HG03039 (cell line): ENCODE data around the gene FKBP10.
"Not testable (repeated sequence)": the region's sequence is repeated elsewhere in the genome, so short reads cannot be mapped to it uniquely, and the experiment has no call there.

Experiments used
- ATAC-seq: cut with Tn5 transposase; IDR thresholded peaks from one replicate; pipeline ENCODE4 v1.9.1; 2021; ENCODE audit warnings: mild to moderate bottlenecking, moderate library complexity; ENCODE audit not compliant: unreplicated experiment

FKBP10 gene, protein sequence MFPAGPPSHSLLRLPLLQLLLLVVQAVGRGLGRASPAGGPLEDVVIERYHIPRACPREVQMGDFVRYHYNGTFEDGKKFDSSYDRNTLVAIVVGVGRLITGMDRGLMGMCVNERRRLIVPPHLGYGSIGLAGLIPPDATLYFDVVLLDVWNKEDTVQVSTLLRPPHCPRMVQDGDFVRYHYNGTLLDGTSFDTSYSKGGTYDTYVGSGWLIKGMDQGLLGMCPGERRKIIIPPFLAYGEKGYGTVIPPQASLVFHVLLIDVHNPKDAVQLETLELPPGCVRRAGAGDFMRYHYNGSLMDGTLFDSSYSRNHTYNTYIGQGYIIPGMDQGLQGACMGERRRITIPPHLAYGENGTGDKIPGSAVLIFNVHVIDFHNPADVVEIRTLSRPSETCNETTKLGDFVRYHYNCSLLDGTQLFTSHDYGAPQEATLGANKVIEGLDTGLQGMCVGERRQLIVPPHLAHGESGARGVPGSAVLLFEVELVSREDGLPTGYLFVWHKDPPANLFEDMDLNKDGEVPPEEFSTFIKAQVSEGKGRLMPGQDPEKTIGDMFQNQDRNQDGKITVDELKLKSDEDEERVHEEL

DNA sequence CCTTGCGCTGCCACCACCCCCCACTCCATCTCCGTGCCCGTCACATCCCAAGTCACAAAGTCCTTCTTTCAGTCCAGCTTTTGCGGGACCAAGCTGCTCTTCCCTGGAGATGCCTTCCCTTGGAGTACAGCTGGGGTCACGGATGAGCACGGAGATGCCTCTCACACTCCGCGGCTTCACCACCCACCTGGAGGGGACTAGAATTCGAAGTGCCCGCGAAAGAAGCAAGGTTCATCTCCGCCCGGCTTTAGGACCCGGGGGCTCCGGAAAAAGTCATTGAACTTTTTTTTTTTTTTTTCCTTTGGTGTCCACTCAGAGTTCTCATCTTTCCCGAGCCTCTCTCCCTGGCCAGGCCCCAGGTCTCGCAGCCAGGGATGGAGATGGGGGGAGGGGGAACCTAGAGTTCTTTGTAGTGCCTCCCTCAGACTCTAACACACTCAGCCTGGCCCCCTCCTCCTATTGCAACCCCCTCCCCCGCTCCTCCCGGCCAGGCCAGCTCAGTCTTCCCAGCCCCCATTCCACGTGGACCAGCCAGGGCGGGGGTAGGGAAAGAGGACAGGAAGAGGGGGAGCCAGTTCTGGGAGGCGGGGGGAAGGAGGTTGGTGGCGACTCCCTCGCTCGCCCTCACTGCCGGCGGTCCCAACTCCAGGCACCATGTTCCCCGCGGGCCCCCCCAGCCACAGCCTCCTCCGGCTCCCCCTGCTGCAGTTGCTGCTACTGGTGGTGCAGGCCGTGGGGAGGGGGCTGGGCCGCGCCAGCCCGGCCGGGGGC, at the start of gene FKBP10:
Gene FKBP10, plus strand, starts transcription at position 624 of the 771 bp plus-strand sequence. Its CDS starts 31 bp downstream, at position 655.
- ATAC-seq = no peak

DNA sequence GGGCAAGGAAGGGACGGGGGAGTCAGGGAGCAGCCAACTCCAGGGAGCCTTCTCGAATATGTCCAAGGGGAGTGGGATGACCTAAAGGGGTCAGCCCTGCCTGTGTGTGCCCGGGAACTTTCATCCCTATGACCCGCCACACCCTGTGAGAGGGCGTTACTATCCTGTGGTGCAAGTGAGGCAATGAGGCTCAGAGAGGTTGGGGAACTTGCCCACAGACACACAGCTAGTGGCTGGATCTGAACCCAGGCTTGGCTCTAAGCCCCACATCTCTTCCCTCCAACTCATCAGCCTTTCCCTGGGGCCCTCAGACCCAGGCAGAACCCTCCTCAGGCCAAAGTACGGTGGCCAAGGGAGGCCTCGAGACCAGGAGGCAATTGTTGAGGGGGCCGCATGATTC, 49.5 kb upstream of the FKBP10 start:
- ATAC-seq = no peak

DNA sequence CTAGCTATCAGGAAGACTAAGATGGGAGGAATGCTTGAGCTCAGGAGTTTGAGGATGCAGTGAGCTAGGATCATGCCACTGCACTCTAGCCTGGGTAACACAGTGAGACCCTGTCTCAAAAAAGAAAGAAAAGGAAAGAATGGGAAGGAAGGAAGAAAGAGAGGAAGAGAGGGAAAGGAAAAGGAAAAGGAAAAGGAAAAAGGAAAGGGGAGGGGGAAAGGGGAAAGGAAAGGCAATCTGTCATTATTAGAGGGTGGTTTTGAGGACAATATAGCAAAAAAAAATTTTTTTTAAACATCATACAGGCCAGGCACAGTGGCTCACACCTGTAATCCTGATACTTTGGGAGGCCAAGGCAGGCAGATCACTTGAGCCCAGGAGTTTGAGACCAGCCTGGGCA, 46.7 kb upstream of the FKBP10 start:
- no peak for ATAC-seq

DNA sequence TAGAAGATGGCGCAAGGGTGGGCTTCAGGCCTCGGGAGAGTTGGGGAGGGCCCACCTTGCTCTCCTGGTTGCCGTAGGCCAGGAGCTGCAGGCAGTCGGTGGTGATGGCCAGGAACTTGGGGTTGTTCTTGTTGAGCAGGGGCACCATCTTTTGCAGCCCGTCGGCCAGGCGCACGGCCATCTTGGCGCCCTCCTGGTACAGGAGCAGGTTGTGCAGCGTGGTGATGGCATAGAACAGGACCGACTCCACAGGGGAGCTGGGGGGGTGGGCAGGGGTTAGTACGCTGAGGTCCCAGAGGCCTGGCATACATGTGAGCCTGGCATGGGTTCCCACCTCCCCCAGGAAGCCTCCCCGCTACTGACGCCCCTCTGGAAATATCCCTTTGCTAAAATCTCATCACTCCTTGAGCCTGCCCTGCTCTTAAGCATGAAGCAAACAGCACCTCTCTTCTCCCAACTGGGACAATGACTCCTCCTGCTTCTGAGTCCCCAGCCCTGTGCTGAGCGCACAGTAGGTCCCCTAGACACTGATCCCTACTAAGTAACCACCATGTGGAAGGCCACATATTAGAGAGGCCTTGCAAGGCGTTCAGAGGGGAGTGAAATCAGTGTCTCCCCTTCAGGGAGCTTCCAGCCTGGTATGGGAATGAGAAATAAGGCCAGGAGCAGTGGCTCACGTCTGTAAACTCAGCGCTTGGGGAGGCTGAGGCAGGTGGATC, 45.3 kb upstream of the FKBP10 start:
- no peak for ATAC-seq

DNA sequence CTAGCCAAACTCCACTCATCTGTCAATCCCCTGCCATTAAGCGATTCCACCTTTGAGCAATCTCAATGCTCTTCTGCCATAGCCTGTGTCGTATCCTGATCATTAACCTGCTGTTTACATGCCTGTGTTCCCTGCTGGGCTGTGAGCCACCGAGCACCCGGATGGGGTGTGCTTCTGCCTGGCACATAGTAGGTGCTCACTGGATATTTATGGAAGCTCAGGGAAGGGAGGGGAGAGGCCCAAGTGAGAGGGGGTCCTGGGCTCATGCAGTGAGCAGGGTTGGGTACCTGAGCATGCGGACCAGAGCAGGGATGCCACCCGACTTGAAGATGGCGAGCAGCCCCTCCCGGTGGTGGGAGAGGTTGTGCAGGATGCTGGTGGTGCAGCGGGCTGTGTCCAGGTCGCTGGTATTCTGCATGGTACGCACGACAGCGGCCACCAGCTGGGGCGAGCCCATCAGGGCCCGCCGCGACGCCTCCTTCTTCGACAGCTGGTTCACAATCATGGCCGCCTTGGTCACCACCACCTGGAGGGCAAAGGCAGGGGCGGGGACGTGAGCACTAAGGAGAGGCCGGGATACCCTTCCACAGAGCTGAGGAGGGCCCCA, 44.0 kb upstream of the FKBP10 start:
- ATAC-seq = no peak

DNA sequence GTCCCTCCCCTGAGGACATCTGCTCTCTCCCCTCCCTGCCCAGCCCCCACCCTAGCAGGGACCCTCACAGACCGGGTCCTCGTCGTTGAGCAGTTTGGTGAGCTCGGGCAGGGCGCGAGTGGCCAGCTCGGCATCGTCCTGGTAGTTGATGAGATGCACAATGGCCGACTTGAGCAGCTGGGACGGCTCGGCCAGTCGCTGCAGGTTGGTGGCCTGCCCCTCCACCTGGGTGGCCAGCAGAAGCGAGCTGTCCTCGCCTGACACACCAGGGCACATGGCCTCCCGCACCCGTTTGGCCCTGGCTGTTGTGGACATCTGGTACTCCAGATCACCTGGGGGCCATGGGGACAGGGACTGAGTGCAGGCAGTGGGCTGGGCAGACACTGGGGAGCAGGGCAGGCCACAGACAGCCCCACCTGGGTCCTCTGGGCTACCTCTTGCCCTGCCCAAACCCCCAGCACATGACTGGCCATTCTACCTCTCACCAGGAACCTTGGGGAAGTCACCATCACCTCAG, 43.4 kb upstream of the FKBP10 start:
- ATAC-seq = no peak

DNA sequence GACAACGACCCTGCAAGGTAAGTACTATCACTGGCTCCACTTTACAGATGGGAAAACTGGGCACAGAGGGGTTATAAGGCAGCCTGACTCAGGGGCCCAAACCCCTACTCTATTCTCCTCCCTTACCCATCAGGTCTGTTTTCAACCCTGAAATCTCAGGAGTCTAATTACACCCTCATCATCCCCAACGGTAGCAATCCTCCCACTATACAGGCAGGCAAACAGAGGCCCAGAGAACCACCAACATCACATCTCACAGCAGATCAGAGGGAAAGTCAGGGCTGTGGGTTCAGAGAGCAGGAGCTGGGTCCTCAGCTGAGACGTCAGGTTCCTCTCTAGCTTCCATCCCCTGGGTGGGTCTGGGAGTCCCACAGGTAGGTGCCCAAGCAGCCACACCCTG, 42.8 kb upstream of the FKBP10 start:
- no peak for ATAC-seq

DNA sequence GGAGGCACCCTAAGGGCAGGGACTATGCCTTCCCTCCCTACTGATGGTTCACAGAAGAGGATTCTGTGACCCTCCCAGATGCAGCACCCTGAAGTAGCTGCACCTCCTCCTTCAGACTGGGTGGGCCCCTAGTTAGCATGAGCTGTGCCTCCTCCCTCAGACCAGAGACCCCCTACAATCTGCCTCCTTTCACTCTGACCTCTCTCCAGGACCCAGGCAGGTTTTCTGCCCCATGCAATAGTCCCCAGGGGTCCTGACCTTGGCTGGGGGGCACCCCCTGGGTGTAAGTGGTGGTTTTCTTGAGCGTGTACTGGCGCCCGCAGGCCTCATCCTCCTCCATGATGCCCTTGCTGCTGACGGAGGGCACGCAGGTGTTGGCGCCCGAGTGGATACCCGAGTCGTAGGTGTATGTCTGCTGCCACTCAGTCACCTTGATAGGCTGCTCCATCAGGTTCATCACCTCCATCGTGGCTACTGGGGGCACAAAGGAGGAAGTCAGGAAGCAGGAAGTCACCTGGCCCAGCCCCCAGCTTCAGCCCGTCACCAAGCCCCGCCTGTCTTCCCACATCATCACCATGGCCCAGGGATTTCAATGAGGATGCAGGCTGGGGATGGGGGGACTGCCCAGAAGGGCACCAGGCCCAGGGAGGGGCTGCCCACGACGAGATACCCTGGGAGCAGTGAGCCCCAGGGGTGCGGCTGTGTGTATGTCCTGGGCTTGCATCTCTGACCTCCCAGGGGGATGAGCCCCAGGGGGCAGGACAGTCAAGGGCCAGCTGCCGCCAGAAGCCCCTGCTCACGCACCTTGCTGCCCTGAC, 41.2 kb upstream of the FKBP10 start:
- ATAC-seq = no peak

DNA sequence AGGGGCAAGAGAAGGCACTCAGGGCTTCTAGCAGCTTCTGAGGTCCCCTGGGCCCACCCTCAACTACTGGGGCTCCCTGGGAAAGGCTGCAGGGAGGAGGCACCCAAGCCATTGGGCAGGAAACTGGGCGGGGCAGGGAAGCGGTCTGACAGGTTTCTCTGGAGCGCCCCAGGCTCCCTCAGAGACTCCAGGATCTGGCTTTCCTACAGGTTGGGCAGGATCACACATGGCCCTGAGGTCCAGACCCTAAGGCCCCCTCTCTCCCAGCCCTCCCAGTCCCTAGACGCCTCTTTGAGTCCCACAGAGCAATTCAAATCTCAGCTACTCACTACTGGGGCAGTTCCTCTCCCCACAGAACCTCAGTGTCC, 40.6 kb upstream of the FKBP10 start:
- ATAC-seq = no peak

DNA sequence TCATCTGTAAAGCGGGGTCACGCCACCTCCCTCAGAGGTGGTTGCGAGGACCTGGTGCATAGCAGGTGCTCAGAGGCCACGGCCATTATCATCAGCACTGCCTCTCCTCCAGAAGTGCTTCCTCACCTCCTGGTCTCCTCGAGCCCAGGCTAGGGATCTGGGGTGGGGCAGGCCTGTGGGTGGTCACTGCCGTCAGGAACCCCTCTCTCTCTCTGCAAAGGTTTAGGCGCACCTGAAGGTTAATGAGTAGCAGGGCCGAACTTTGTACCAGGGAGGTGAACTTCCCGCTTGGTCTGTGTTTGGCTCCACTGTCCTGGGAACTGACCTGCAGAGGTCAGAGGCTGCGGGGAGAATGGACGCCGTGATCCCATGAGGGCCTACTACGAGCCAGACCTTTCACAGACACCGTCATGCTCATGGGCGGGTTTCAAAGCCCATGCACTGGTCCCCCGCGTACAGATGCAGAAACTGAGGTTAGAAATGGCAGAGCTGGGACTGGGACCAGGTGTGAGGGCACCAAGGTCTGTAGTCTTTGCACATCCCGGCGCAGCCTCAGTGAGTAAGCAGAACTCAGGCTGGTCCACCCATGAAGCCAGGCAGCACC, 40.1 kb upstream of the FKBP10 start:
- ATAC-seq = no peak

DNA sequence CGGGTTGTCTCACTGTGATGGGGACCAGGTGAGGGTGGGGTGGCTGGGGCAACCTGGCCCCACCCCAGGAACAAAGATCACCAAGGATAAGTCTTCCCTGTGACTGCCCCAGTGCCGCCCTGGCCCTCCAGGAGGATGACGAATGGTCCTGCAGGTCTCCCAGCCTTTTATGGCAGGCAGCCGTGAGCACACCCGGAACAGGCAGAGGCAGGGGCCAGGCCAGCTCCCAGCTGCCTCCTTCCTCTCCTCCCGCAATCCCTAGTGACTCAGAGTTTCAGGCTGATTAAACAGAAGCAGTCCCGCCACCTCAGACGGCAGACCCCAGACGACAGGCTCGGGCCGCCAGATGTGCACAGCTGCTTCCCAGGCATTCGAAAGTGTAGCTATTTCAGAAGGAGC, 39.6 kb upstream of the FKBP10 start:
- ATAC-seq = no peak

DNA sequence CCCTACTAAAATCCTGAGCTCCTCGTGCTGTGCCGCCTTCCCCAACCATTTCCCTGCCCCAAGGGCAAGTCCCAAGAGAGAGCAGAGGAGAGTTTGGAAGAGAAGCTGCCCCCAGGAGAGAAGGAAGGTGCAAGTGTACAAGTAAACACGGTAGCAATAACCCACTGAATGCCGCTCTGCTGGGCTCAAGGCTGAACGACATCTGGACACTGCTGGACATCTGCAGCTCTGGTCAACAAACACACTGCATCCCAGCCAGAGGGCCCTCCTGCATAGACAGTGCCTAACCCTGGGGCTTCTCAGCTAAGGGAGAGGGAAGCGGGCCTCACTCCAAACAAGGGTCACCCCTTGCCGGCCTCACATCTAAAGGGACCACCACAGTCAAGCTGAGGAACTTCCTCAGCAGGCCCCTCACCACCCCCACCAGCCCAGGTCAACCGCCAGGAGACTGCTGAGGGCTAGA, 39.0 kb upstream of the FKBP10 start:
- no peak for ATAC-seq

DNA sequence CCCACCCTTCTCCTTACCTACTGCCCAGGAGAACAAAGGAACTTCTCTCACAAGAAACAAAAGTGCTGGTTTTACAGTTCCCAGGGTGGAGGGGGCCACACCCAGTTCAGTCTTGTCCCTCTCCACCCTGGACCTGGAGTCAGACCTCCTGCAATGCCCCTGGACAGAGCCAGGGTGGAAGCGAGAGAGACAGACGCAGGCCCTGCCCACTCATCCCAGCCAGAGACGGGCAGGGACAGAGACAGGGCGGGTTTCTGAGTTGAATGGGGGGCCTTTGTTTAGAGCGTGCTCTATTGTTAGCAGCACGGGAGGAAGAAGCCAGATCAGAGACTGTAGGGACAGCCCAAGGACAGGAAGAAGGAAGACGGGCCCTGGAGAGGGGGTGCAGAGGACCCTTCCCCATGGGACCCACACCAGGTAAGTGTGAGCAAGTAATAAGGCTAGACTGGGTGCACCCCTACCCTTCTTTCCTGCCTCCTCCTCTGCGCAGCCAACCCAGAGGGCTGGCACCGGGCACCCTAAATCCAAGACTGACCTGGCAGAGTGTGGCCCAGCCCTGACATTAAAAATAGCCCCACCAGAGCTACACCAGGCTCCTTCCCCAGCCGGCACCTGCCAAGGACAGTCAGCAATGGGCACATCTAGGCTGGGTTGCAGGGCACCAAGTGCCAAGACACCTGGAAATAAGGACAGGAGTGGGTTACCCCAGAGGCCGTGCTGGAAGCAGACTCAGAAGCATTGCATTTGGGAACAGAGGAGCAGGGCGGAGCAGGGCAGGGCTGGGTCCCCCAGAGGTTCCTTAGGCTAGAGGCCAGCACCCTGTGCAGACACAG, 37.2 kb upstream of the FKBP10 start:
- no peak for ATAC-seq

DNA sequence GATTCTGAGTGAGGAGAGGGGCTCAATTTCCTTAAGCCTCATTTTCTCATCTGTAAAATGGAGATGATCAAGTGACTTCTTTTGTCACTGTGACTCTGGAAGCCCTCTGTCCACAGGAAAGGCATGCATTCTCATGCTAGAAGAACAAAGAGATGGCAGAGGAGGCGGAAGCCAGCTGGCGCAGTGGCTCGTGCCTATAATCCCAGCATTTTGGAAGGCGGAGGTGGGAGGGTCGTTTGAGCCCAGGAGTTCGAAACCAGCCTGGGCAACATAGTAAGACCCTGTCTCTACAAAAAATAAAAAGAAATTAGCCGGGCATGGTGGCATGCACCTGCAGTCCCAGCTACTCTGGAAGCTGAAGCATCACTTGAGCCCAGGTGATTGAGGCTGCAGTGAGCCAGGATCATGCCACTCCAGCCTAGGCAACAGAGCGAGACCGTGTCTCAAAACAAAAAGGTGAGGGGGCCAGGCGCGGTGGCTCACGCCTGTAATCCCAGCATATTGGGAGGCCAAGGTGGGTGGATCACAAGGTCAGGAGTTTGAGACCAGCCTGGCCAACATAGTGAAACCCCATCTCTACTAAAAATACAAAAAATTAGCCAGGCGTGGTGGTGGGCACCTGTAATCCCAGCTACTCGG, 36.4 kb upstream of the FKBP10 start:
- ATAC-seq = not testable (repeated sequence)

DNA sequence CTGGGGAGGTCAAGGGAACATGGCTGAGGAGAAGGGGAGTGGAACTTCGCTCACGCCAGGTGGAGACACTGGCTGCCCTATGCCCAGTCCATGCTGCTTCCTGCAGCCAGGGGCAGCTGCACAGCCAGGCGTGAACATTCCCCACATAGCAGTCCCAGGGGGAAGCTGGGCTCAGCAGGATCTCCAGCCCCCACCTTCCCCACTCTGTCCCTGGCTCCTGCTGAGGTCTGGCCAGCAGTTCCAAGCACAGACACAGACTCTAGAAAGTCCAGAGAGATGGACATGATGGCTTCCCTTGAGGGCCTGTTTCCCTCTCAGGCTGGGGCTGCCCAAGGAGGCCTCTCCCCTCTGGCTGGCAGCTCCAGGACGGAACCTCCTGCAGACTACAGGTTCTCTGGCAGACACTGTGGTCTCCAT, 35.6 kb upstream of the FKBP10 start:
- ATAC-seq = no peak

DNA sequence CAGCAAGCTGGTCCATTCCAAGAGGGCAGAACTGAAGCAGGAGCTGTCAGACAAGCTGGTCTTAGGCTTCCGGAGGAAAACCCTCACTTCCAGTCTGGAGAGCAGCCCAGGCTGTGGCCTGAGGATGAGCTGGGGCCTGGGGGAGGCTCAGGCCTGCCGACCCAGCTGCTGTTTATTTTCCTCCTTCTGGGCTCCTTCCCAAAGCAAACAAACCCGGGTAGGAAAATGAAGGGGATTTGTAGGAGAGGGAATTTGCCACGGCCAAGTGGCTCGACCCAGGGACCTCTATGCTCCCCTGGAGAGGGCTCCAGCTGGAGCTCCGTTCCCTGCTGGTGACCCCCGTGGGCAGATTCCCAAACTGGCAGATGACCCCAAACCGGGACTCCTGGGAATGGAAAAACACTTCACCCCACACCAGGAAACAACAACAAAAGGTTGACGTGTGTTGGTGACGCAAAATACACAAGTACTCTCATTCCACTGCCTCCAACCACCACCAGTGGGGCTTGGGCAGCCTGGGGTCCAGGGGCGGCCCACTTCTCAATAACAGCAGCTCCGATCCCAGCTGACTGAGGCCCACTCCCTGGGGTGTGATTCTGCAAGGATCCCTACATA, 35.1 kb upstream of the FKBP10 start:
- ATAC-seq = no peak

DNA sequence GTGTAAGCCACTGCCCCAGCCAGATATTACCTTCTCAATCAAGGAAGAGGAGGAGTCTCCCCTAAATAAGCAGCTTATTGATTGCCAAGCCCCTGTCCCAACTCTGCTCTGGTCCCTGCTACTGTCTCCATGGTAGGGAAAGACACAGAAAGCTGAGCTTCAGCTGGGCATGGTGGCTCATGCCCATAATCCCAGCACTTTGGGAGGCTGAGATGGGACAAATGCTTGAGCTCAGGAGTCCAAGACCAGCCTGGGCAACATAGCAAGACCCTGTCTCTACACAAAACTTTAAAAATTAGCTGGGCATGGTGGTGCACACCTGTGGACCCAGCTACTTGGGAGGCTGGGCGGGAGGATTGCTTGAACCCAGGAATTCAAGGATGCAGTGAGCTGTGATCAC, 32.9 kb upstream of the FKBP10 start:
- ATAC-seq = no peak
